HUES6 (cell line): ENCODE results near the gene ARHGAP1.

Experiments
- H3K27ac ChIP-seq: 2 replicates; pipeline ENCODE4 v1.7.0; 2013; ENCODE audit warnings: low read depth, mild to moderate bottlenecking, low read length, inconsistent platforms
- H3K27me3 ChIP-seq: 2 replicates; pipeline ENCODE4 v1.6.1; 2013; ENCODE audit warnings: low read length; ENCODE audit not compliant: control insufficient read depth, insufficient read depth
- H3K36me3 ChIP-seq: 2 replicates; pipeline ENCODE4 v1.6.1; 2013; ENCODE audit warnings: low read length; ENCODE audit not compliant: control insufficient read depth, insufficient read depth
- H3K4me1 ChIP-seq: 2 replicates; pipeline ENCODE4 v1.6.1; 2013; ENCODE audit warnings: low read length; ENCODE audit not compliant: control insufficient read depth, insufficient read depth
- H3K4me3 ChIP-seq: 2 replicates; pipeline ENCODE4 v1.5.1; 2013; ENCODE audit warnings: low read depth, low read length
- H3K9ac ChIP-seq: one replicate; pipeline ENCODE4 v1.6.1; 2013; ENCODE audit warnings: mild to moderate bottlenecking, low read length
- H3K9me3 ChIP-seq: 2 replicates; pipeline ENCODE4 v1.6.1; 2013; ENCODE audit warnings: low read depth, low read length; ENCODE audit not compliant: control insufficient read depth, insufficient read depth

The ARHGAP1 gene

DNA sequence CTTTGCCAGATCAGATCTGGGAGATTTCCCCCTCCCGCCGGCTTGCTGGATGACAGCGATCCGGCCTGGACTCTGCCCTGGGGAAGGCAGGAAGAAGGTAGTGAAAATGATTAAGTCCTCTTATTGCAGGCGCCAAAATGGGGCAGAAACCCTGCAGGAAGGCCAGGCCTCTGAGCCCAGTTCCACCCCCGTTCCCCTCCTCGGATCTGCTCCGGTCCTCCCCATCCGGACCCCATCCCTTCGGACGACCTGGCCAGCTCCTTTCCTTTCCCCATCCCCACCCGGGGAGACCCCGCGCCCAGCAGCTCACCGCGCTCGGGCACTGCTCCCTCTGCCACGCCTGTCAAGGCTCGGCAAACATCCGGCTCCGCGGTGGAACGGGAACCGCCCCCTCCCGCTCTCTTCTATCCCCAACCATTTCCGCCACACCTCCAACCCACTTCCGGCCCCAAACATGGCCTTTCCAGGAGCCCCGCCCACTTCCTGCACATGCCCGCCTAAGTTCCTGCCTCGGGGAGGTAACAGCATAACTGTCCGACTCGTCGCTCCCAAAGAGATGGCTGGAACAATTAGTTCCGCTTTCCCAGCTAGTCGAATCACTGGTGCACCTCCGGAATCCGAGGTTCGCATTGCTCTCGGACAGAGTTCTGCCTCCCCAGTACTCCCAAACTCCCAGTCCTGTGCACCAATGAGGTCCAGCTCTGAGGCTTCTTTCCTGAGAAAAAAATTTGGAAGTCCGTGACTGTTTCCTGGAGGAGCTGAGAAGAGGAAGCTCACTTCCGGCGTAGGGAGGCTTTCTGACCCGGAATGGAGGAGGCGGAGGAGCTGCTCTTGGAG is at the start of gene ARHGAP1, which contains the start of gene ZNF408:
TSS of gene ARHGAP1 (minus strand) at position 379 of the 837 bp plus-strand sequence. CDS start 4,512 bp downstream, outside the sequence.
TSS of gene ZNF408 (plus strand) at position 791 of the 837 bp plus-strand sequence. CDS start at position 808, 17 bp downstream.
- Histone ChIP-seq H3K36me3 (peaks cover 37% of the 10 kb centered on the region), H3K27me3 (no peaks in the 10 kb centered on the region), H3K4me3 (peak within 1 kb of the TSS; percentile 78), H3K9ac (peak within 1 kb of the TSS; percentile 98), H3K9me3 (no peaks in the 10 kb centered on the region), H3K4me1 (no peaks in the 10 kb centered on the region), H3K27ac (peak within 1 kb of the TSS; percentile 99)

DNA sequence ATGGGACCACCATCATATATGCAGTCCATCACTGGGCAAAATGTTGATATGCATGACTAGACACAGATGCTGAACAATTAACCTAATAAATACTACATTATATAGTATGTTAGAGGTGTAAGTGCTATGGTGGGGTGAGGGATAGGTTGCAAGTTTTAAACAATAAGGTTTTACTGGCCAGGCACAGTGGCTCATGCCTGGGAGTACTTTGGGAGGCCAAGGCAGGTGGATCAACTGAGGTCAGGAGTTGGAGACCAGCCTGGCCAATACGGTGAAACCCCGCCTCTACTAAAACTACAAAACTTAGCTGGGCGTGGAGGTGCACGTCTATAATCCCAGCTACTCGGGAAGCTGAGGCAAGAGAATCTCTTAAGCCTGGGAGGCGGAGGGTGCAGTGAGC is 46.7 kb upstream of the ARHGAP1 start:
- H3K9me3 ChIP-seq: no peaks in the 10 kb centered on the region
- H3K36me3 ChIP-seq: peaks cover 95% of the 10 kb centered on the region
- no peaks in the 10 kb centered on the region for H3K27me3 ChIP-seq
- no peak overlapping the region for H3K27ac ChIP-seq
- H3K9ac ChIP-seq: no peak overlapping the region
- H3K4me1 ChIP-seq: no peaks in the 10 kb centered on the region
- no peak overlapping the region for H3K4me3 ChIP-seq

DNA sequence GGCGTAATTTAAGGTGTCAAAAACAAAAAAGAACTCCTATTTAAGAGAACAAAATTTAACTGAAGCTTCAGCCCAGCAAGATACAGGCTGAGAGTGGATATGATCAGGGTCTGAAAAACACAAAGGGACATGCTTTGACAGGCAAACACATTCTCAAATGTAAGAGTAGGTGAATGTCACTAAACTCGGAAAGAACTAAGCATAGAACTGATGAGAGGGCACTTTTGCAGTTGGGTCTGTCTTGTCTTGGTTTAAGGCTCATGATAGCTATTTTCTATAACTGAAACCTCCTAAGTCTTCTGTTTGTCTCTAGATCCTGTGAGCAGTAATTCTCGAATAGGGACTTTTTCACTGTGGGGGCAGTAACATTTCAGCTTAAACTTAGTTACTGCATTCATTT is 45.6 kb upstream of the ARHGAP1 start:
- Histone ChIP-seq H3K27me3 (no peaks in the 10 kb centered on the region), H3K36me3 (peaks cover 98% of the 10 kb centered on the region), H3K9ac (no peak overlapping the region), H3K9me3 (no peaks in the 10 kb centered on the region), H3K4me3 (no peak overlapping the region), H3K27ac (no peak overlapping the region), H3K4me1 (no peaks in the 10 kb centered on the region)

DNA sequence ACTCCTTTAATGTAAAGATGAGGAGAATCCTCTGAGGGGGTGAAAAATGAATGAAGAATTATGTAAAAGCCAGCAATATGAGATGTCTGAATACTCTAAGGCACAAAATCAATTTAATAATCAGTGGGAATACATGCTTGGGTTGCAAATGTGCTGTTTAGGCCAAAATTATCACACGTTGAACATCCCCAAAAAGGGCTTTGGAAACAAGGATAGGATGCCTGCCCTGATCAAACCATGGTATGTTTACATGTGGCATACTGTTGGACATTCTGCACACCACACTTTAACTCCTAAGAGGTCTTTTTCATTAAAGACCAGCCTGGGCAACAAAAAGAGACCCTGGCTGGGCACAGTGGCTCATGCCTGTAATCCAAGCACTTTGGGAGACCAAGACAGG is 44.9 kb upstream of the ARHGAP1 start:
- Histone ChIP-seq H3K9me3 (no peaks in the 10 kb centered on the region), H3K4me1 (no peaks in the 10 kb centered on the region), H3K27ac (no peak overlapping the region), H3K4me3 (no peak overlapping the region), H3K9ac (no peak overlapping the region), H3K27me3 (no peaks in the 10 kb centered on the region), H3K36me3 (peaks cover 92% of the 10 kb centered on the region)

DNA sequence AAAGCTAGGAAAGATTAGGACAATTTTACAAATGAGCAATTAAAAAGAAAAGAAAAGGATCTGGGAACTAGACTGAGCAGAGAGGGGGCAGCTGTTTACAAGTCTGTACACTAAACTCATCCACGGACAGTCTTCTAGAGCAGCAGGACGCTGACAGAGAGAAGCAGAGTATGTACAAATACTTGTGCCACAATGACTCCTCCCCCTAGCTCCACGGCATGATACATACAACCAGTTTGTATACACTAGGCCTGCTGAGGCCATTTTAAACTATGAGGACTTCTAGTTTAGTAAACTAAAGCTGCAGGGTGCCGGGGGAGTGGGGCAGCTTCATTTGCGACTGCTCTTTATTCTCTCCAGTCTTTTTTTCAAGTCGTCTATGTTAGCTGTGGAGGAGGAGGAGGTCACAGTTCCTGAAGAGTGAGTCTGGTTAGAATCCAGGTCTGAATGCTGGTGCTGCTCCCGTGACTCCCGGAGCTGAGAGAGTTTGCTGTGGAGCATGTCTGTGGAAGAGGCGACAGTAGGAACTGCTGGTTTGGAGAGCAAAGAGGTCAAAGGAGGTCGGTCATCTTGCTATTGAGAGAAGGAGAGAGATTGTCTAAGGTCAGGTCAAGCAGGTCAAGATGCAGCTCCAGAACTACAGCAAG is 43.4 kb upstream of the ARHGAP1 start:
- Histone ChIP-seq H3K27me3 (no peaks in the 10 kb centered on the region), H3K9ac (no peak overlapping the region), H3K27ac (no peak overlapping the region), H3K4me3 (no peak overlapping the region), H3K9me3 (no peaks in the 10 kb centered on the region), H3K36me3 (peaks cover 82% of the 10 kb centered on the region), H3K4me1 (no peaks in the 10 kb centered on the region)

DNA sequence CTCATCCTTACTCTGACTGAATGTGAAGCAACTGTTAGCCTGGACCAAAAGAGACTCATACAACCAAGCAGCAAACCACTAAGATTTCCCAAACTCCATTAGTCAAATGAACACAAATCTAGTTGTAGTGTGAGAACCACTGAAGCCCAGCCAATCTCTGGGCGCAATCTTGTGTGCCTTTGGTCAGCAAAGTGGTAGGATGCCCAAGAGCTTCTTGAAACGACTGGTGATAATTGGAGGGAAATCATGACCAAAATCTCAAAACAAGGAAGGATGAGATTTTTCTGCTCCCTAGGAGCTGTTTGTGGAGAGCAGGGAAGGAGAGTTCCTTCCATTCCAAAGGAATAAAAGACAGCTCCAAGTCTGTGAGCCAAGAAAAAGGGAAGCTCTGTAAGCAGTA is 42.6 kb upstream of the ARHGAP1 start:
- H3K4me1 ChIP-seq: no peaks in the 10 kb centered on the region
- H3K27me3 ChIP-seq: no peaks in the 10 kb centered on the region
- no peak overlapping the region for H3K27ac ChIP-seq
- no peak overlapping the region for H3K9ac ChIP-seq
- no peaks in the 10 kb centered on the region for H3K9me3 ChIP-seq
- H3K36me3 ChIP-seq: peaks cover 76% of the 10 kb centered on the region
- H3K4me3 ChIP-seq: no peak overlapping the region

DNA sequence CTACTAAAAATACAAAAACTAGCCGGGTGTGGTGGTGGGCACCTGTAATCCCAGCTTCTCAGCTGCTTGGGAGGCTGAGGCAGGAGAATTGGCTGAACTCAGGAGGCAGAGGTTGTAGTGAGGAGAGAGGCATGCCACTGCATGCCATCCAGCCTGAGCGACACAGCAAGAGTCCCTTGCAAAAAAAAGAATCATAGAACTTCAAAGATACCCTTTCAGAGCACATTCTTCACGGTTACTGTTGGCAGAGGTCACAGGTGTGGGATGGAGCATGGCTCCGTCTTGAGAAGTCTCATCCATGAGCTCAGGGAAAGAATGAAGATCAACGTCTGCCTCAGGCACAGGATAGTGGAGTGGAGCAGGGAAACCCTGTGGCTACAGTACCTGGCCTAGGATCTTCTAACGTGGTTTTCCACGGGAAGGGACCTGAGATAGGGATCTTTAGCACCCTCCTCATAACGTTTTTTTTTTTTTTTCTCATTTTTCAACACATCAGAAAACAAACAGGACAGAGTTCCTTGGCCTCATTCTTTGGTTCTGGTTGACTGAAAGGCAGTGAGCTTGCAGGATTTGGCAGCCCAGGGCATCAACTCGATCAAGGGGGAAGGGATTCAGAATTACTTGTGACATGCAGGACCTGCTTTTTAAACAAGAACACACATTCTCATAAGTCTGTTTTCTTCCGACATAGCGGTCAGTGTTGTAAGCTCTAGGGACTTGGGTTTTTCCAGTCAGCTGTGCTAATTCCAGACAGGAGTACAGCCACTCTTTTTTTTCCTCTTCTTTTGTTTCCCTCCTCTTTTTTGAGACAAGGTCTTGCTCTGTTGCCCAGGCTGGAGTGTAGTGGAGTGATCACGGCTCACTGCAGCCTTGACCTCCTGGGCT is 41.4 kb upstream of the ARHGAP1 start:
- Histone ChIP-seq H3K9ac (no peak overlapping the region), H3K27me3 (no peaks in the 10 kb centered on the region), H3K9me3 (no peaks in the 10 kb centered on the region), H3K27ac (no peak overlapping the region), H3K4me3 (no peak overlapping the region), H3K36me3 (peaks cover 64% of the 10 kb centered on the region), H3K4me1 (no peaks in the 10 kb centered on the region)

DNA sequence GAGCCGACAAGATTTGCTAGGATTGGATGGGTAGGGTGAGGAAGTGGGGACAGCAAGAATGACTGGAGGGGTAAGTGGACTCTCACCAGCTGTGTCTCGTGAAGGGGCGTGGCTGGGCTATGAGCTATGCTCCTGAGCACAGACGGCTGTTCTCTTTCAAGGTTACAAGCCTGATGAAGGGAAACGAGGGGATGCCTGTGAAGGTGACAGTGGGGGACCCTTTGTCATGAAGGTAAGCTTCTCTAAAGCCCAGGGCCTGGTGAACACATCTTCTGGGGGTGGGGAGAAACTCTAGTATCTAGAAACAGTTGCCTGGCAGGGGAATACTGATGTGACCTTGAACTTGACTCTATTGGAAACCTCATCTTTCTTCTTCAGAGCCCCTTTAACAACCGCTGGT is 38.5 kb upstream of the ARHGAP1 start:
- no peaks in the 10 kb centered on the region for H3K27me3 ChIP-seq
- no peak overlapping the region for H3K9ac ChIP-seq
- H3K36me3 ChIP-seq: peaks cover 34% of the 10 kb centered on the region
- H3K27ac ChIP-seq: no peak overlapping the region
- no peaks in the 10 kb centered on the region for H3K9me3 ChIP-seq
- no peak overlapping the region for H3K4me3 ChIP-seq
- H3K4me1 ChIP-seq: no peaks in the 10 kb centered on the region

DNA sequence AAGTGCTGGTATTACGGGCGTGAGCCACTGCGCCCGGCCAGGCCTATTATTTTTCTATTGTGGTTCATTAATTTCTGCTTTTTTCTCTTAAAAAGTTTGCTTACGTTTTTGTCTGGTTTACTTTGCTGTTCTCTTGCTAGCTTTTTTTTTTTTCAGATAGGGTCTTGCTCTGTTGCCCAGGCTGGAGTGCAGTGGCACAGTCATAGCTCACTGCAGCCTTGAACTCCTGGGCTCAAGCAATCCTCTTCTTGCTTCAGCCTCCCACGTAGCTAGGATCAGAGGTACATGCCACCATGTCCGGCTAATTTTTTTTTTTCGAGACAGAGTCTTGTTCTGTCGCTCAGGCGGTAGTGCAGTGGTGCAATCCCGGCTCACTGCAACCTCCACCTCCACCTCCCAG is 37.3 kb upstream of the ARHGAP1 start:
- no peaks in the 10 kb centered on the region for H3K4me1 ChIP-seq
- H3K27me3 ChIP-seq: no peaks in the 10 kb centered on the region
- no peak overlapping the region for H3K4me3 ChIP-seq
- no peaks in the 10 kb centered on the region for H3K9me3 ChIP-seq
- H3K9ac ChIP-seq: no peak overlapping the region
- no peak overlapping the region for H3K27ac ChIP-seq
- H3K36me3 ChIP-seq: peaks cover 22% of the 10 kb centered on the region

DNA sequence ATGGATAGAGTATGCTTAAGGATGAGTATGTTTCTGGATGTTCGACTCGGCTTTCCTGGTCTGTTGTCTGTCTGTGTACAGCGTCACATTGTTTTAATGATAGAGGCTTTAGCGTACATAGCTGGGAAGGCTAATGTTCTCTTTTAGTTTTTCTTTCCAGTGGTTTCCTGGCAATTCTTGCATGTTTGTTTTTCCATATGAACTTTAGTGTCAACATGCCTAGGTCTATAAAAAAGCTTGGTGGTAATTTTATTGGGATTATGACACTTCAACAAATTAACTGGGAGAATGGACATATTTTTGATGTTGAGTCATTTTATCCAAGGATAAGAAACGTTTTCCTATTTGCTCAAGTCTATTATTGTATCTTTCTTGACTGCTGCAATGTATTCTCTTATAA is 36.2 kb upstream of the ARHGAP1 start:
- Histone ChIP-seq H3K9ac (no peak overlapping the region), H3K4me3 (no peak overlapping the region), H3K27me3 (no peaks in the 10 kb centered on the region), H3K36me3 (peaks cover 11% of the 10 kb centered on the region), H3K4me1 (no peaks in the 10 kb centered on the region), H3K27ac (no peak overlapping the region), H3K9me3 (no peaks in the 10 kb centered on the region)
